GM18526 (cell line): ENCODE data around the gene CEP63.

Source experiments
- POLR2A ChIP-seq: IDR thresholded peaks from 3 replicates; pipeline ENCODE4 v1.6.1; 2011; ENCODE audit not compliant: insufficient read length; ENCODE audit errors: extremely low read depth

Gene CEP63

GRCh38 chr3:134462331-134462941 lies 23.4 kb upstream of the CEP63 start:
- no peak for TF ChIP-seq POLR2A

- no peak for TF ChIP-seq POLR2A
Observed at GRCh38 chr3:134463676-134464063, 22.2 kb upstream of the CEP63 start.

GRCh38 chr3:134464064-134464688 lies 21.7 kb upstream of the CEP63 start:
- no peak for TF ChIP-seq POLR2A

GRCh38 chr3:134464689-134465365 lies 21.0 kb upstream of the CEP63 start:
- TF ChIP-seq POLR2A, result no peak

- TF ChIP-seq POLR2A, result no peak
Observed at GRCh38 chr3:134466331-134466730, 19.5 kb upstream of the CEP63 start.

- TF ChIP-seq POLR2A, result no peak
Observed at GRCh38 chr3:134468519-134468918, 17.3 kb upstream of the CEP63 start.

- TF ChIP-seq POLR2A, result no peak
Observed at GRCh38 chr3:134471521-134472193, 14.2 kb upstream of the CEP63 start.

- TF ChIP-seq POLR2A, result no peak
Observed at GRCh38 chr3:134472831-134473230, 13.0 kb upstream of the CEP63 start.

- no peak for TF ChIP-seq POLR2A
Observed at GRCh38 chr3:134473868-134474546, 11.8 kb upstream of the CEP63 start.

GRCh38 chr3:134474956-134475355 lies 10.9 kb upstream of the CEP63 start:
- no peak for TF ChIP-seq POLR2A

- no peak for TF ChIP-seq POLR2A
Observed at GRCh38 chr3:134476306-134476705, 9.6 kb upstream of the CEP63 start.

- TF ChIP-seq POLR2A, result no peak
Observed at GRCh38 chr3:134477002-134477401, 8.9 kb upstream of the CEP63 start.

GRCh38 chr3:134477938-134478337 lies 7.9 kb upstream of the CEP63 start:
- no peak for TF ChIP-seq POLR2A

GRCh38 chr3:134480546-134480945 lies 5.3 kb upstream of the CEP63 start:
- no peak for TF ChIP-seq POLR2A

- no peak for TF ChIP-seq POLR2A
Observed at GRCh38 chr3:134481166-134481565, 4.7 kb upstream of the CEP63 start.
